HEK293 (cell line): ENCODE results near the gene SECTM1.

ENCODE experiments used
- CTCF ChIA-PET: fragments of 350-600 bp; formaldehyde crosslinking; extraction: SDS; loops from one replicate; lab custom pipeline; 2021; ENCODE audit warnings: antibody characterized with exemption; lab: Yijun Ruan, JAX
- POLR2A ChIA-PET: fragments of 300-600 bp; formaldehyde crosslinking; extraction: SDS; loops from one replicate; lab custom pipeline; 2020; ENCODE audit warnings: antibody characterized with exemption, inconsistent platforms; lab: Yijun Ruan, JAX
- H3K27ac ChIP-seq: fragments of 200-500 bp; sonication (Bioruptor generic); 2 replicates; pipeline ENCODE4 v1.5.1; 2014; ENCODE audit warnings: low read depth, low read length, control low read depth, inconsistent platforms; ENCODE audit errors: extremely low read depth
- H3K36me3 ChIP-seq, 2 experiments: fragments of 200-500 bp in 1 of 2; sonication (Bioruptor generic) in 1 of 2; 1 replicate in 1 of 2; 2 replicates in 1 of 2; pipeline ENCODE4 v1.5.1; 2014 to 2017; ENCODE audit warnings: inconsistent platforms in 2 of 2, low read length in 2 of 2; ENCODE audit not compliant: control insufficient read depth in 2 of 2, insufficient read depth in 1 of 2
- H3K4me1 ChIP-seq: fragments of 200-500 bp; sonication (Bioruptor generic); 2 replicates; pipeline ENCODE4 v1.5.1; 2014; ENCODE audit warnings: mild to moderate bottlenecking, low read length, inconsistent platforms; ENCODE audit not compliant: control insufficient read depth, insufficient read depth
- H3K4me3 ChIP-seq: 2 replicates; pipeline ENCODE4 v1.5.1; 2011; ENCODE audit warnings: low read depth, mild to moderate bottlenecking, control low read depth, low read length, moderate library complexity
- H3K9me3 ChIP-seq: fragments of 200-500 bp; sonication (Bioruptor generic); 2 replicates; pipeline ENCODE4 v1.5.1; 2014; ENCODE audit warnings: low read depth, low read length, inconsistent platforms; ENCODE audit not compliant: control insufficient read depth, insufficient read depth
- BCL11A ChIP-seq: fragments of 450-650 bp; formaldehyde crosslinking; IDR thresholded peaks from 2 replicates; pipeline ENCODE4 v1.5.1; 2016; ENCODE audit warnings: low read depth, missing biosample characterization, missing genetic modification characterization
- GLI4 ChIP-seq: fragments of 450-650 bp; formaldehyde crosslinking; IDR thresholded peaks from 2 replicates; pipeline ENCODE4 v1.5.1; 2016; ENCODE audit warnings: missing biosample characterization, missing genetic modification characterization
- GLIS1 ChIP-seq: fragments of 450-650 bp; formaldehyde crosslinking; IDR thresholded peaks from 2 replicates; pipeline ENCODE4 v1.5.1; 2016; ENCODE audit warnings: missing biosample characterization, missing genetic modification characterization
- GLIS2 ChIP-seq: fragments of 450-650 bp; formaldehyde crosslinking; IDR thresholded peaks from 2 replicates; pipeline ENCODE4 v1.5.1; 2016; ENCODE audit warnings: missing biosample characterization, missing genetic modification characterization
- HOXC10 ChIP-seq: sonication (generic); formaldehyde crosslinking; IDR thresholded peaks from 2 replicates; pipeline ENCODE4 v1.8.1; 2023; ENCODE audit warnings: mild to moderate bottlenecking, missing genetic modification reagents
- IKZF3 ChIP-seq: fragments of 450-650 bp; IDR thresholded peaks from 2 replicates; pipeline ENCODE4 v1.5.0; 2018; ENCODE audit warnings: missing biosample characterization, mild to moderate bottlenecking, missing genetic modification characterization, moderate library complexity
- KLF16 ChIP-seq: fragments of 450-650 bp; formaldehyde crosslinking; IDR thresholded peaks from 2 replicates; pipeline ENCODE4 v1.5.1; 2017; ENCODE audit warnings: missing biosample characterization, missing genetic modification characterization
- SETDB1 ChIP-seq: IDR thresholded peaks from one replicate; pipeline ENCODE4 v1.6.1; 2017; ENCODE audit warnings: mild to moderate bottlenecking, low read length, moderate library complexity, mixed read lengths; ENCODE audit not compliant: insufficient read length
- TCF7L2 ChIP-seq: IDR thresholded peaks from 2 replicates; pipeline ENCODE4 v1.6.1; 2011; ENCODE audit warnings: low read depth, mild to moderate bottlenecking, inconsistent platforms, low read length, moderate library complexity, borderline replicate concordance
- YY2 ChIP-seq: fragments of 450-650 bp; formaldehyde crosslinking; IDR thresholded peaks from 2 replicates; pipeline ENCODE4 v1.5.1; 2016; ENCODE audit warnings: missing biosample characterization, missing genetic modification characterization
- ZBTB21 ChIP-seq: fragments of 450-650 bp; formaldehyde crosslinking; IDR thresholded peaks from 2 replicates; pipeline ENCODE4 v1.5.1; 2017; ENCODE audit warnings: missing biosample characterization, missing genetic modification characterization
- ZNF114 ChIP-seq: fragments of 450-650 bp; formaldehyde crosslinking; IDR thresholded peaks from 2 replicates; pipeline ENCODE4 v1.5.0; 2017; ENCODE audit warnings: missing biosample characterization, missing genetic modification characterization
- ZNF133 ChIP-seq: fragments of 450-650 bp; formaldehyde crosslinking; IDR thresholded peaks from 2 replicates; pipeline ENCODE4 v1.5.1; 2016; ENCODE audit warnings: missing biosample characterization, missing genetic modification characterization
- ZNF140 ChIP-seq: fragments of 450-650 bp; formaldehyde crosslinking; IDR thresholded peaks from 2 replicates; pipeline ENCODE4 v1.5.1; 2016; ENCODE audit warnings: missing biosample characterization, missing genetic modification characterization
- ZNF169 ChIP-seq: fragments of 450-650 bp; formaldehyde crosslinking; IDR thresholded peaks from 2 replicates; pipeline ENCODE4 v1.5.1; 2016; ENCODE audit warnings: missing biosample characterization, missing genetic modification characterization
- ZNF302 ChIP-seq: fragments of 450-650 bp; formaldehyde crosslinking; IDR thresholded peaks from 2 replicates; pipeline ENCODE4 v1.5.1; 2016; ENCODE audit warnings: missing biosample characterization, missing genetic modification characterization, low read depth
- ZNF324 ChIP-seq: fragments of 450-650 bp; formaldehyde crosslinking; IDR thresholded peaks from 2 replicates; pipeline ENCODE4 v1.5.1; 2016; ENCODE audit warnings: missing biosample characterization, missing genetic modification characterization
- ZNF394 ChIP-seq: fragments of 450-650 bp; formaldehyde crosslinking; IDR thresholded peaks from 2 replicates; pipeline ENCODE4 v1.5.1; 2016; ENCODE audit warnings: missing biosample characterization, missing genetic modification characterization, mild to moderate bottlenecking, moderate library complexity, borderline replicate concordance
- ZNF473 ChIP-seq: fragments of 450-650 bp; formaldehyde crosslinking; IDR thresholded peaks from 2 replicates; pipeline ENCODE4 v1.5.1; 2017; ENCODE audit warnings: missing biosample characterization, missing genetic modification characterization
- ZNF501 ChIP-seq: fragments of 450-650 bp; formaldehyde crosslinking; IDR thresholded peaks from 2 replicates; pipeline ENCODE4 v1.5.1; 2016; ENCODE audit warnings: missing biosample characterization, missing genetic modification characterization
- ZNF544 ChIP-seq: fragments of 450-650 bp; formaldehyde crosslinking; IDR thresholded peaks from 2 replicates; pipeline ENCODE4 v1.5.0; 2017; ENCODE audit warnings: missing biosample characterization, missing genetic modification characterization
- ZNF596 ChIP-seq: fragments of 450-650 bp; IDR thresholded peaks from 2 replicates; pipeline ENCODE4 v1.5.0; 2018; ENCODE audit warnings: missing biosample characterization, mild to moderate bottlenecking, missing genetic modification characterization, moderate library complexity
- ZNF623 ChIP-seq: fragments of 450-650 bp; formaldehyde crosslinking; IDR thresholded peaks from 2 replicates; pipeline ENCODE4 v1.5.1; 2016; ENCODE audit warnings: missing biosample characterization, missing genetic modification characterization
- ZNF777 ChIP-seq: fragments of 450-650 bp; formaldehyde crosslinking; IDR thresholded peaks from 2 replicates; pipeline ENCODE4 v1.5.1; 2017; ENCODE audit warnings: missing biosample characterization, missing genetic modification characterization, borderline replicate concordance
- ZNF792 ChIP-seq: fragments of 450-650 bp; formaldehyde crosslinking; IDR thresholded peaks from 2 replicates; pipeline ENCODE4 v1.5.1; 2016; ENCODE audit warnings: missing biosample characterization, missing genetic modification characterization
- ZSCAN23 ChIP-seq: fragments of 450-650 bp; formaldehyde crosslinking; IDR thresholded peaks from 2 replicates; pipeline ENCODE4 v1.5.1; 2016; ENCODE audit warnings: missing biosample characterization, missing genetic modification characterization
- TF ChIP-seq, protein P1 (sequence below): fragments of 450-650 bp; formaldehyde crosslinking; IDR thresholded peaks from 2 replicates; pipeline ENCODE4 v1.5.1; 2017; ENCODE audit warnings: missing biosample characterization, missing genetic modification characterization
- TF ChIP-seq, protein P2 (sequence below): fragments of 450-650 bp; formaldehyde crosslinking; IDR thresholded peaks from 2 replicates; pipeline ENCODE4 v1.5.1; 2017; ENCODE audit warnings: missing biosample characterization, missing genetic modification characterization
- TF ChIP-seq, protein P3 (sequence below): fragments of 450-650 bp; IDR thresholded peaks from 2 replicates; pipeline ENCODE4 v1.5.1; 2018; ENCODE audit warnings: missing biosample characterization, missing genetic modification characterization
- TF ChIP-seq, protein P4 (sequence below): fragments of 450-650 bp; formaldehyde crosslinking; IDR thresholded peaks from 2 replicates; pipeline ENCODE4 v1.5.1; 2016; ENCODE audit warnings: missing biosample characterization, missing genetic modification characterization, low read depth

Gene SECTM1

DNA sequence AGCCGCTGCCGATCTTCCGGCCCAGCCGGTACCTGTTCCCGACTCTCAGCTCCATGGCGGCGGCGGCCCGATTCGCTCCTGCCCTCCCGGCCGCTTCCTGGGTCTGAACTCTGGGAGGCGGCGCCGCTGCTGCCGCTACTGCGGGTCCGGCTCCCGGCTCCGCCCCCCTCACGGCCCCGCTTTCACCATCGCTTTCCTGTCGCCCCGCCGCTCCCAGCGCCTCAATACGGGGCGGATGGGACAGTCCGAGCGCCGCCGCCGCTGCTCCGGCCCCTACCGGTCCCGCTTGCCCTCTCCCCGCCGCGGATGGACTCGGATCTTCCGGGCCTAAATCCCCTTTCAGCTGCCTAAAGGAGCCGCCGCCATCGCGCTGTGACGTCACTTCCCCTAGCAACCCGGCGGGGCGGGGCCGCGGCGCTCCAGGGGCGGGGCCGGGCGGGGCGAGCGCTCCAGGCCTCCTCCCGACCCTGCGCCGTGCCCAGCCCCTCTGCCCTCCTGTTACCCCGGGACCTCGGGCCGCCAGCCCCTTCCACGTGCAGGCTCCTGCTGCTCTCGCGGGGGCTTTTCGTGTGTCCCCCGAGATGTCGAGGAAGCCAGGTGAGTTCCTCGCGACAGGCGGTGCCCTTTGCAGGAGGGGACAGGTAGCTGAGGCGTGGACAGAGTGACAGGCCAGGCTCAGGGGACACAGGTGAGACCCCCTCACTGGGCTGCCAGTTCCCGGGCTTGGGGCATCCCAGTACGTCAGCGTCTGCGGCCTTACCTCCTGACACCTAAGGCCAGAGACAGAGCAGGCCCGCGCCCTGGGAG, 60.0 kb downstream of the SECTM1 start, which contains the start of gene CSNK1D:
Gene CSNK1D (minus strand): TSS at position 374 of the 807 bp plus-strand sequence. CDS start 319 bp downstream, at position 55.
- Histone ChIP-seq H3K9me3 (no peaks in the 10 kb centered on the region), H3K4me3 (peak within 1 kb of the TSS; percentile 87), H3K4me1 (peaks cover 19% of the 10 kb centered on the region), H3K27ac (peak within 1 kb of the TSS; percentile 100), H3K36me3 (peaks cover 20 to 44% of the 10 kb centered on the region in 2 experiments; a peak in 2 of 3 replicates)
- ChIA-PET POLR2A (interaction anchor here (0.6 to 3.4 kb wide), 15 partner anchors 9 to 575 kb away, joined by 3 to 28 read pairs (median 4); no protein-coding TSS in a partner anchor), CTCF (interaction anchor here (0.7 kb wide), 1 partner anchor 12 kb away, joined by 3 read pairs; no protein-coding TSS in a partner anchor)
- TF ChIP-seq BCL11A (tag by site-specific recombination): 0 out of 2 replicates have a peak, but pooled peaks have one; percentile 25
- TF ChIP-seq ZNF169 (tag by site-specific recombination): no peak
- TF ChIP-seq, protein P1, sequence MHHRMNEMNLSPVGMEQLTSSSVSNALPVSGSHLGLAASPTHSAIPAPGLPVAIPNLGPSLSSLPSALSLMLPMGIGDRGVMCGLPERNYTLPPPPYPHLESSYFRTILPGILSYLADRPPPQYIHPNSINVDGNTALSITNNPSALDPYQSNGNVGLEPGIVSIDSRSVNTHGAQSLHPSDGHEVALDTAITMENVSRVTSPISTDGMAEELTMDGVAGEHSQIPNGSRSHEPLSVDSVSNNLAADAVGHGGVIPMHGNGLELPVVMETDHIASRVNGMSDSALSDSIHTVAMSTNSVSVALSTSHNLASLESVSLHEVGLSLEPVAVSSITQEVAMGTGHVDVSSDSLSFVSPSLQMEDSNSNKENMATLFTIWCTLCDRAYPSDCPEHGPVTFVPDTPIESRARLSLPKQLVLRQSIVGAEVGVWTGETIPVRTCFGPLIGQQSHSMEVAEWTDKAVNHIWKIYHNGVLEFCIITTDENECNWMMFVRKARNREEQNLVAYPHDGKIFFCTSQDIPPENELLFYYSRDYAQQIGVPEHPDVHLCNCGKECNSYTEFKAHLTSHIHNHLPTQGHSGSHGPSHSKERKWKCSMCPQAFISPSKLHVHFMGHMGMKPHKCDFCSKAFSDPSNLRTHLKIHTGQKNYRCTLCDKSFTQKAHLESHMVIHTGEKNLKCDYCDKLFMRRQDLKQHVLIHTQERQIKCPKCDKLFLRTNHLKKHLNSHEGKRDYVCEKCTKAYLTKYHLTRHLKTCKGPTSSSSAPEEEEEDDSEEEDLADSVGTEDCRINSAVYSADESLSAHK (tag by site-specific recombination): peak; percentile 65; the same call in 1 of the 2 replicates
- TF ChIP-seq, protein P2, sequence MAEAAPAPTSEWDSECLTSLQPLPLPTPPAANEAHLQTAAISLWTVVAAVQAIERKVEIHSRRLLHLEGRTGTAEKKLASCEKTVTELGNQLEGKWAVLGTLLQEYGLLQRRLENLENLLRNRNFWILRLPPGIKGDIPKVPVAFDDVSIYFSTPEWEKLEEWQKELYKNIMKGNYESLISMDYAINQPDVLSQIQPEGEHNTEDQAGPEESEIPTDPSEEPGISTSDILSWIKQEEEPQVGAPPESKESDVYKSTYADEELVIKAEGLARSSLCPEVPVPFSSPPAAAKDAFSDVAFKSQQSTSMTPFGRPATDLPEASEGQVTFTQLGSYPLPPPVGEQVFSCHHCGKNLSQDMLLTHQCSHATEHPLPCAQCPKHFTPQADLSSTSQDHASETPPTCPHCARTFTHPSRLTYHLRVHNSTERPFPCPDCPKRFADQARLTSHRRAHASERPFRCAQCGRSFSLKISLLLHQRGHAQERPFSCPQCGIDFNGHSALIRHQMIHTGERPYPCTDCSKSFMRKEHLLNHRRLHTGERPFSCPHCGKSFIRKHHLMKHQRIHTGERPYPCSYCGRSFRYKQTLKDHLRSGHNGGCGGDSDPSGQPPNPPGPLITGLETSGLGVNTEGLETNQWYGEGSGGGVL (tag by site-specific recombination): 0 out of 2 replicates have a peak, but pooled peaks have one; percentile 27
- peak; percentile 79; the same call in 1 of the 2 replicates for TF ChIP-seq ZNF501 (tag by site-specific recombination)
- peak; percentile 68; the same call in 1 of the 2 replicates for TF ChIP-seq GLIS2 (tag by site-specific recombination)
- TF ChIP-seq ZNF623 (tag by site-specific recombination): no peak
- no peak; the same call in 1 of the 2 replicates for TF ChIP-seq ZSCAN23 (tag by site-specific recombination)
- TF ChIP-seq GLI4: 0 out of 2 replicates have a peak, but pooled peaks have one; percentile 77
- no peak for TF ChIP-seq ZNF114 (tag by site-specific recombination)
- peak; percentile 76 for TF ChIP-seq GLIS1 (tag by site-specific recombination)
- TF ChIP-seq ZNF394: peak; percentile 74; the same call in 1 of the 2 replicates
- peak; percentile 24; the same call in 1 of the 2 replicates for TF ChIP-seq IKZF3 (tag by site-specific recombination)
- TF ChIP-seq YY2 (tag by site-specific recombination): peak; percentile 92
- TF ChIP-seq ZNF140 (tag by site-specific recombination): no peak
- peak; percentile 66; the same call in 1 of the 2 replicates for TF ChIP-seq ZNF792 (tag by site-specific recombination)
- TF ChIP-seq ZNF324 (tag by site-specific recombination): peak; percentile 98
- TF ChIP-seq HOXC10 (CRISPR knock-in tag): no peak
- no peak for TF ChIP-seq ZNF302 (tag by site-specific recombination)
- no peak for TF ChIP-seq ZNF544 (tag by site-specific recombination)
- no peak for TF ChIP-seq ZNF473
- no peak for TF ChIP-seq SETDB1
- TF ChIP-seq TCF7L2: no peak
- no peak for TF ChIP-seq ZNF777 (tag by site-specific recombination)
- TF ChIP-seq, protein P3, sequence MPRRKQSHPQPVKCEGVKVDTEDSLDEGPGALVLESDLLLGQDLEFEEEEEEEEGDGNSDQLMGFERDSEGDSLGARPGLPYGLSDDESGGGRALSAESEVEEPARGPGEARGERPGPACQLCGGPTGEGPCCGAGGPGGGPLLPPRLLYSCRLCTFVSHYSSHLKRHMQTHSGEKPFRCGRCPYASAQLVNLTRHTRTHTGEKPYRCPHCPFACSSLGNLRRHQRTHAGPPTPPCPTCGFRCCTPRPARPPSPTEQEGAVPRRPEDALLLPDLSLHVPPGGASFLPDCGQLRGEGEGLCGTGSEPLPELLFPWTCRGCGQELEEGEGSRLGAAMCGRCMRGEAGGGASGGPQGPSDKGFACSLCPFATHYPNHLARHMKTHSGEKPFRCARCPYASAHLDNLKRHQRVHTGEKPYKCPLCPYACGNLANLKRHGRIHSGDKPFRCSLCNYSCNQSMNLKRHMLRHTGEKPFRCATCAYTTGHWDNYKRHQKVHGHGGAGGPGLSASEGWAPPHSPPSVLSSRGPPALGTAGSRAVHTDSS (tag by site-specific recombination): peak; percentile 39; the same call in 1 of the 2 replicates
- no peak for TF ChIP-seq ZNF133
- TF ChIP-seq ZNF596 (tag by site-specific recombination): no peak
- TF ChIP-seq ZBTB21: peak; percentile 90
- TF ChIP-seq, protein P4, sequence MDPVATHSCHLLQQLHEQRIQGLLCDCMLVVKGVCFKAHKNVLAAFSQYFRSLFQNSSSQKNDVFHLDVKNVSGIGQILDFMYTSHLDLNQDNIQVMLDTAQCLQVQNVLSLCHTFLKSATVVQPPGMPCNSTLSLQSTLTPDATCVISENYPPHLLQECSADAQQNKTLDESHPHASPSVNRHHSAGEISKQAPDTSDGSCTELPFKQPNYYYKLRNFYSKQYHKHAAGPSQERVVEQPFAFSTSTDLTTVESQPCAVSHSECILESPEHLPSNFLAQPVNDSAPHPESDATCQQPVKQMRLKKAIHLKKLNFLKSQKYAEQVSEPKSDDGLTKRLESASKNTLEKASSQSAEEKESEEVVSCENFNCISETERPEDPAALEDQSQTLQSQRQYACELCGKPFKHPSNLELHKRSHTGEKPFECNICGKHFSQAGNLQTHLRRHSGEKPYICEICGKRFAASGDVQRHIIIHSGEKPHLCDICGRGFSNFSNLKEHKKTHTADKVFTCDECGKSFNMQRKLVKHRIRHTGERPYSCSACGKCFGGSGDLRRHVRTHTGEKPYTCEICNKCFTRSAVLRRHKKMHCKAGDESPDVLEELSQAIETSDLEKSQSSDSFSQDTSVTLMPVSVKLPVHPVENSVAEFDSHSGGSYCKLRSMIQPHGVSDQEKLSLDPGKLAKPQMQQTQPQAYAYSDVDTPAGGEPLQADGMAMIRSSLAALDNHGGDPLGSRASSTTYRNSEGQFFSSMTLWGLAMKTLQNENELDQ: no peak
- TF ChIP-seq KLF16 (tag by site-specific recombination): peak; percentile 99
